GM12865 (cell line): Measurements from ENCODE around the gene TRAPPC10.
A peak's percentile ranks its signal among the peaks of the same experiment; 100 is the strongest.

ENCODE experiments used
- DNase-seq: peaks from one replicate; pipeline ENCODE4 v3.0.0; 2010; ENCODE audit warnings: low read depth
- H3K4me3 ChIP-seq: 2 replicates; pipeline ENCODE4 v1.5.1; 2011; ENCODE audit warnings: mild to moderate bottlenecking, low read depth, low read length, control low read depth
- CTCF ChIP-seq: IDR thresholded peaks from 2 replicates; pipeline ENCODE4 v1.5.1; 2011; ENCODE audit warnings: low read length, control low read depth, low read depth, inconsistent platforms; ENCODE audit not compliant: insufficient read depth; ENCODE audit errors: missing control alignments

Gene TRAPPC10

GRCh38 chr21:43974791-43975468, 37.2 kb upstream of the TRAPPC10 start:
- TF ChIP-seq CTCF: no peak
- no peak for DNase-seq
- H3K4me3 ChIP-seq: no peak overlapping the region

- DNase-seq: peak; percentile 86
- TF ChIP-seq CTCF: peak; percentile 97
- no peak overlapping the region for H3K4me3 ChIP-seq
Measured at GRCh38 chr21:43975469-43976098, 36.5 kb upstream of the TRAPPC10 start.

- DNase-seq: no peak
- no peak overlapping the region for H3K4me3 ChIP-seq
- TF ChIP-seq CTCF: no peak
Measured at GRCh38 chr21:43976661-43977060, 35.4 kb upstream of the TRAPPC10 start.

GRCh38 chr21:43978060-43978459, 34.0 kb upstream of the TRAPPC10 start:
- TF ChIP-seq CTCF: no peak
- no peak for DNase-seq
- no peak overlapping the region for H3K4me3 ChIP-seq

GRCh38 chr21:43979654-43980053, 32.5 kb upstream of the TRAPPC10 start:
- TF ChIP-seq CTCF: no peak
- DNase-seq: no peak
- H3K4me3 ChIP-seq: no peak overlapping the region

GRCh38 chr21:43981151-43981870, 30.8 kb upstream of the TRAPPC10 start:
- H3K4me3 ChIP-seq: no peak overlapping the region
- no peak for TF ChIP-seq CTCF
- DNase-seq: no peak

GRCh38 chr21:43981871-43982210, 30.3 kb upstream of the TRAPPC10 start:
- H3K4me3 ChIP-seq: no peak overlapping the region
- DNase-seq: no peak
- TF ChIP-seq CTCF: no peak
